HG02981 (cell line): Measurements from ENCODE around the gene CDH23.

Source experiments
- ATAC-seq: cut with Tn5 transposase; IDR thresholded peaks from one replicate; pipeline ENCODE4 v1.9.1; 2021; ENCODE audit warnings: mild to moderate bottlenecking, moderate library complexity; ENCODE audit not compliant: unreplicated experiment

CDH23 gene

DNA sequence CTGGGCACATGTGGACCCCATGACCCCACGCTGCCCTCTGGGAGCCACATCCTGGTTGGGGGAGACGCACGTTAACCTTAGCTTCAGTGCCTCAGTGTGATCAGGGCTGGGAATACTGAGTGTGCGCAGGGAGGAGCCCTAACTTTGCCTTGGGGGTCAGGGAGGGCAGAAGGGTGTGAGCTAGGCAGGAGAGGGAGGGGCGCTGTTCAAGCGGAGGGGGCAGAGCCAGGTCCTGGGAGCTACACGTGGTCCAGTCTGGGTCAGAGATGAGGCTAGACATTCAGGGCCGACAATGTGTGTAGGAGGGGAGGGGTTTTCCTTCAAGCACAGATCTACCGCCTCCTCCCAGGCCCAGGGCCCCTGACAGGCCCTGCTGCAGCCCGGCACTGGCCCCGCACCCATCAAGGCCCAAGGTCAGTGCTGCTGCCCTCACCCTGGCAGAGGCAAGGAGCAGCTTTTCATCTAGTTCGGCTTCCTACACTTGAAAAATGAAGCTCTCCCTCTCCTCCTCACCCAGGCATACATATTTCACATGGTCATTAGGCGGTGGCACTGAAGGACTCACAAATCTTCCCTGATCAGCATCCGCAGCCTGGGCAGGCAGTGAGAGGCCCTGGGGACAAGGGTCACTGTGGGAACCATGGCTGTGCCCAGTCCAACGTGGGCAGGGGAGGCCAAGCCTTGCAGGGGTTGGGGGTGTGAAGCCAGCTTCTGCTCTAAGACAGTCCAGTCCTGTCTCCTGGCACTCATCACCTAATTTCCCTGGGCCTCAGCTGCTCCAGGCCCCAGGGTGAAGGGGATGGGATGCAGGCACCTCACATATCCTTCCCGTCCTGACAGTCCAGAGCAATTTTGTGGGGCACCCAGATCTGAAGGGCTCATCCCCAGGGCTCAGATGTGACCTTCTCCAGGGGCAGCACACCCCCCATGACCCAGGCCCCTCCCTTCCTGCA is 275.6 kb downstream of the CDH23 start:
- ATAC-seq, result no peak

DNA sequence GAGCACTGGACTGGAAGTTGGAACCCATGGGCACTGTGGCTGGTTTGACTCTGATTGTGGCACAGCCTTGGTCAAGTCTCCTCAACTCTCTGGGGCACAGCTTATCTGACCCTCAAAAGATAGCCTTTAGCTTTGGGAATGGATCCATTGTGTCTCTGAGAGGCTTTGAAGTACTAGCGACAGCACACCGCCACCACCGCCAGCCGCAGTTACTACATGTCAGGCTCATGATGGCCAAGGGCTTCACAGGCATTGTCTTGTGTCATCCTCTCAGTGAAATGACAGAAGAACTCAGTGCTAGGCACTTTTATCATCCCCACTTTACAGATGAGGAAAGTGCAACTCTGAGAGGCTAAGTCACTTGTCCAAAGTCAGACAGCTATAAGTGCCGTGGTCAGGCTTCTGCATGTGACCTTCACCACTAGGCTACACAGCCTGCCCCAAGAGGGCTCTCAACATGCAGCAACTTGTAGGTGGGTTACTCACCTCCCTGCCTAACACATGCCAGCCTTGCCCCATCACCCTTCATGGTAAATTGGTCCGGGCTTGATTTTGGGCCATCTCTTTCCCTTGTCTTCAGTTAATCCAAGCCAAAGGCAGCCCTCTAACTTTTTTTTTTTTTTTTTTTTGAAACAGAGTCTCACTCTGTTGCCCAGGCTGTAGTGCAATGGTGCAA is 278.7 kb downstream of the CDH23 start:
- no peak for ATAC-seq

DNA sequence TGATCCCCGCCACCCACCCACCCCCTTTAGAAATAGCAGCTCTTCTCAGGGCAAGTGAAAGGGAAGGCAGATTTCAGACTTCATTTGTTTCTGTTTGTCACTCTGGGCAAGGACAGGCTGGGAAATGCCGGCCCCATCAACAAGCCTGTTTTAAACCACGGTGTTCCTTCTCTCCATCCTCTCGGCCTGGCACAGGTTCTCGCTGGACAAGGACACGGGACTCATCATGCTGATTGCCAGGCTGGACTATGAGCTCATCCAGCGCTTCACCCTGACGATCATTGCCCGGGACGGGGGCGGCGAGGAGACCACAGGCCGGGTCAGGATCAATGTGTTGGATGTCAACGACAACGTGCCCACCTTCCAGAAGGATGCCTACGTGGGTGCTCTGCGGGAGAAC is 280.5 kb downstream of the CDH23 start:
- ATAC-seq, result no peak

DNA sequence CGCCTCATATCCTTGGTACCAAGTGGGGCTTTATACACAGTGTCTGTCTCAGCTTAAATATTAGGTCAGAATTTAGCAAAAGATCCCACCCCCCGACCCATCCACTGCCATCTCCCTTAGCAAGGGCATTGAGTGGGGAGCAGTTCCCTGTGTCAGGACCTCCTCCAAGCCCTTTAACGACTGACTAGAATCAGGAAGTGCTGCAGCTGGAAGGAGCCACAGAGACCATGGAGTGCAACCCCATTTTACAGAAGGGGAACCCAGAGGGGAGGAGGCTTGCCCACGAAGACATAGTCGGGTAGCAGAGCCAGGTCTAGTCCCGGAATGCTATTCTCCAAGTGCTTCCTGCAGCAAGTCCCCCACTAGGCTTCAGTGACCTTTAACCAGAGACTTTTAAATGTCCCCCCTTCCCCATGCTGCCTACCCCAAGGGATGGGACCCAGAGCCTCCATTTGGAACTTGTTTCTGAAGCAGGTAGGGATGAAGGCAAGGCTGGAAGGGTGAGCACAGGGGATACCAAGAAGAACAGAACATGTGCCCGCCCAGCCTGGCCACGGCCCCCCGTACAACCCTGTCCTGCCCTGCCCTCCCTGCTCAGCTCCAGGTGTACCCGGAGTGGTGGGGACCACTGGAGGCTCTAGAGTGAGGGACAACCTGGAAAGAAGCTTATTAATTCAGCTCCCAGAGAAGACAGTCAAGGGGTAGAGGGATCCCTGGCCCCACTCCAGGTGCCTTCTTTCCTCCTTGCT is 281.5 kb downstream of the CDH23 start:
- ATAC-seq, result no peak

DNA sequence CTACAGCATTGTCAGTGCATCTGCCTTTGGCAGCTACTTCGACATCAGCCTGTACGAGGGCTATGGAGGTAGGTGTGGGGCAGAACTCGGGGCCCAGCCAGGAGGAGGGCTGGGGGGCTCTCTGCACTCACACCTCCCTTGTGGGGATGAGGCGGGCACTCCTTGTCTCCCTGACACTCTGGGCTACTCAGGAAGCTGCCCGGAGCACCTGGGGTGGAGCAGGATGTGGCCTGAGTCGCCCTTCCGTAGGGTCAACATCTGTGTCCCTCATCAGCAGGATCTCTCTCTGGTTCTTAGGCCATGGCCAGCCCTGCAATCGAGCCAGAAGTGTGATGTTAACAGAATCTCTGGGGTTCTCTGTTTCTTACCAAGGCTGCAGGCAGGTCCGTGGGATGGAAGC is 282.7 kb downstream of the CDH23 start:
- ATAC-seq, result no peak

DNA sequence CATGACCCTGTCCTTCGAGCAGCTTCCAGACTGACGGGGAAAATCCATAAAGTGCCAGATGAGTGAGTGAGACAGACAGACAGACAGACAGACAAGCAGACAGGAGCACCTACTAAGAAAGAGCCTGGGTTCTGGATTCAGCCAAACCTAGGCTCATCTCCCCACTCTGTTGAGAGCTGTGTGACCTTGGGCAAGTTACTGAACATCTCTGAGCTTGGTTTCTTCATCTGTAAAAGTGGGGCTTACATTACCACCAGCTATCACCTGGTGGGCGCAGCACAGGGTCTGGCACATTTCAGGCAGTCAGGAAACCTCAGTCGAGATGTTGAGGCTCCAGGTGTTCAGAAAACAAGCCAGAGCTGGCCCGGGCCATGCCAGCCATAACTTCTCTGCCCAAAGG is 285.3 kb downstream of the CDH23 start:
- ATAC-seq, result no peak

DNA sequence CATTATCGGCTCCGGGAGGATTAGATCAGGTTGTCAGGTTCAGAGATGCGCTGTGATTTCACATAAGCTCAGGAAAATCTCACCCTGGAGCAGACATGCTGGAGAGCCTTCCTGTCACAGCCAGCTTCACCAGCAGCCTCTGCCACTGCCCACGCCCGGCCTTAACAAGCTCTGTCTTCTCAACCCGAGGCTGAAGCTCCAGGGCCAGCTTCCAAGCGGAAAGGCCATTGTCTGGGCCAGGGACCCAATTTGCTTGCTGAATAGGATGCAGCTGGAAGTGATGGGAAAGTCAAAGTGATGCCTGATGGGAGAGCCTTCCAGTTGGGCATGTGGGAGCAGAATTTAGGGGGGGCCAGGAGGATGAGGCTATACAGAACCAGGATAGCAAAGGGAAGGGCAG is 286.6 kb downstream of the CDH23 start:
- no peak for ATAC-seq

DNA sequence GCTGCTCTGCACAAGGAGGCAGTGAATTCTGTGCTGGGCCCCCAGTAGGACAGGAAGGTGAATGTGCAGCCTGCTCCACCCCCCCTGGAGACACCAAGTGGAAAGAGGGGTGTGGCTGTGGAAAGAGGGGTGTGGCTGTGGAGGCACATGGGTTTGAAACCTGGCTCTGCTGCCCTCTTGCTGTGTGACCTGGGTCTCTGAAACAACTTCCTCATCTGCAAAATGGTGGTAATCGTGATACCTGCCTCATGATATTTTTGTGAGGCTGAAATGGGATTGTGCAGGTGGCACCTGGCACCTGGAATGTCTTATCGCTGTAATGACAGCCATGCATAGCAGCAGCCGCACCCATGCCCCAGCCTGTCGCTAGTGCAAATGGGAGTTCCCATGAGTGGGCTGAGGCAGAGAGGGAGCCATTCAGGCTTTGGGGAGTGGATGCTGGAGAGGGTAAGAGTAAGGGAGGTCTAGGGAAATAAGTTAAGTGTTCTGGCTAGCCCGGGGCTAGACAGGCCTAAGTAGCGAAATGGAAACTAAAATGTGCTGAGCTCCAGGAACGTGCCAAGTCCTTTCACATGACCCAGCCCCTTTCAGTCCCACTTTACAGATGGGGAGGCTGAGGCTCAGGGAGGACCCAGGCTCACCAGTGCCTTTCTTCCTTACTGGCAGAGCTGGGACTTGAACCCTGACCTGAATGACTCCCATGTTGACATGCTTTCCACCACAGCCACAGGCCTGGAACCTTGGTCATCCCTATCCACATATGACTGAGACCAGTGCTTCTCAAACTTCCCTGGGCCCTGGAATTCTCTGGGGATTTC is 287.8 kb downstream of the CDH23 start:
- ATAC-seq, result no peak

DNA sequence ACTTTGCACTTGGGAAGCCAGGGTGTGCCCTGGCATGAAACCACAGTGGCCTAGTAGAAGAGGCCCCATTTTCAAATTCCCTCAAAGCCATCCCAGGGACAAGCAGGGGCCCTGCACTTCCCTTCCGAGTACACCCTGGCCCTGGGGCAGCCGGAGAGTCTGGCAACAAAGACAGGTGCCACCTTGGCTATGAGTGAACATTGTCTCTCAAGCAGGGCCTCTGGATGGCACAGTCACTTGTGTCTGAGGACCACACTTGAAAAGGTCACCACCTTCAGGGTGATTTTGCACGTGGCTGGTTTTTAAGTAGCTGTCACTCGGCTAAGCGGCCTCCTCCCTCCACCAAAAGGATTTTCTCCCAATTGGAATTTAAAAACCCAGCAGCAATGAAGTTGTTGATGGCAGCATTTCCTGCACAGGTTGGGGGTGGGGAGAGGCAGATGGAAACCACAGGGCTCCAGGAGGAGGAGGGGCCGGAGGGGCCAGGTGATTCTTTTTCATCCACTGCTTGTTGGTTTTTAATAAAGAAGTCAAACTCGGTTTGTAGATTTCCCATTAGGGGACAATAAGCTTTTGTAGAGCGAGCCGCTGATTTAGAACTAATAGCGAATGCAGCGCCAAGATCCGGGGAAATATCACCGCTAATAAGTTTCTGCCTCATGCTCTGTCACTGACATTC is 289.0 kb downstream of the CDH23 start:
- ATAC-seq, result no peak

DNA sequence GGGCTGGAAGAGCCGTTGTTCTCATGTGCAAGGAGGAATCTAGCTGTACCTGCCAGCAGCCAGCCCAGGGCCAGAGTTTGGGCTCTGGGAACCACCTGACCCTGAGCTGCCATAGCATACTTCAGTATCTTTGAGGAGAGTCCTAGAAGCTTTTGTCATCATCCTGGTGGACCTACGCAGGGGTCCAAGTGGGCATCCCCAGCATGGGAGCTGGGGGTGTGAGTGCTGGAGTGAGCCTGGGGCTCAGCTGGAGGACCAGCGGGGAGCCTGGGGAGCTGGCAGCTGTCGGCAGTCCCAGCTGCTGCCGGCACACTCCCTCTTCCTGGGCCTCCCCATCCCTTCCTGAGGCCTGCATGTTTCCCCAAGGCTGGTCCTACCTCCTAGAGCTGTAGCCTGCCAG is 290.4 kb downstream of the CDH23 start:
- no peak for ATAC-seq

DNA sequence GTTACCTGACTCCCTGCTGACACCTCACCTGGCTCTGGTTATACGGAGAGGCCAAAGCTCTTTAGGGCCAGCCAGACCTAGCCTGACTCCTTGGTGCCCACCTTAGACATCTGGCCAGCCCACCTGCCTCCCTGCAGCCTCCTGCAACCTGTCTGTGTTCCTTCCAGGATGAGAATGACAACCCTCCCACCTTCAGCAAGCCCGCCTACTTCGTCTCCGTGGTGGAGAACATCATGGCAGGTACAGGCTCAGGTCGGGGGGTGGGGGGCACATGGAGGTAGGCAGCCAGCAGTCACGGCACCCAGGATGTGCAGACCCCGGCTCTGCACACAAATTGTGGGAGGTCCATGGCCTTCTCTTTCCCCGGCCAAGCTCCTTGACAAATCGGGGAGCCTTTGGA is 290.8 kb downstream of the CDH23 start:
- no peak for ATAC-seq

DNA sequence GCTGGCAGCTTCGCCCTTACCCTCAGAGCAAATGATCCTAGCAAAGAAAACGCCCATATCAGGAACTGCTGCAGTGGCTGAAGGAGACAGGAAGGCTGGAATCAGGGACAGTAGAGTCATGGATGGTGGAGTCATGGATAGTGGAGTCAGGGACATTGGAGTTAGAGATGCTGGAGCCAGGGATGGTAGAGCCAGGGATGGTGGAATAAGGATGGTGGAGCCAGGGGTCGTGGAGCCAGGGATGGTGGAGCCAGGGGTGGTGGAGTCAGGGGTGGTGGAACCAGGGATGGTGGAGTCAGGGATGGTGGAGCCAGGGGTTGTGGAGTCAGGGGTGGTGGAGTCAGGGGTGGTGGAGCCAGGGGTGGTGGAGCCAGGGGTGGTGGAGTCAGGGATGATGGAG is 291.5 kb downstream of the CDH23 start:
- ATAC-seq, result no peak

DNA sequence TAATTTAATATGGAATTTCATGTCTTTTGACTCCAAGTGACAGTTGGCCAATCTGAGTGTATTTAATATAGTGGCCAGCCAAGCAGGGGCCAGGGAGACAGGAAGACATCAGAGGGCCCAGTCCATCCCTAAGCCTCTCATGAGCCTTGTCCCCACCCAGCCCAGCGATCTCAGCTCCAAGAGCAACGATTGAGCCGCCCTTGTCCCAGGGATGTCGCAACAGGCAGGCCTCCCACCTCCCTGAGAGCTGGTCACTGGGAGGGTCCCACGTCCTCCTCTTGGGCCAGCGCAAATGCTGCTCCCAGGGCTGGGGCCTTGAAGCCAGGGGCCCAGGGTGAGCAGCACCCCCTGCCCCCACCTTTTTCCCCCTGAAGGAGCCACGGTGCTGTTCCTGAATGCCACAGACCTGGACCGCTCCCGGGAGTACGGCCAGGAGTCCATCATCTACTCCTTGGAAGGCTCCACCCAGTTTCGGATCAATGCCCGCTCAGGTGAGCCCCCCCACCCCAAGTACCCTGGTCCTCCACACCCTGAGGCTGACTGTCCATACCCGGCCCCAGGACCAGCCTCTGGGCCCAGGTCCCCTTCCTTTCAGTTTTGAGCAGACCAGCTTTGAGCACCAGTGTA is 293.5 kb downstream of the CDH23 start:
- no peak for ATAC-seq

DNA sequence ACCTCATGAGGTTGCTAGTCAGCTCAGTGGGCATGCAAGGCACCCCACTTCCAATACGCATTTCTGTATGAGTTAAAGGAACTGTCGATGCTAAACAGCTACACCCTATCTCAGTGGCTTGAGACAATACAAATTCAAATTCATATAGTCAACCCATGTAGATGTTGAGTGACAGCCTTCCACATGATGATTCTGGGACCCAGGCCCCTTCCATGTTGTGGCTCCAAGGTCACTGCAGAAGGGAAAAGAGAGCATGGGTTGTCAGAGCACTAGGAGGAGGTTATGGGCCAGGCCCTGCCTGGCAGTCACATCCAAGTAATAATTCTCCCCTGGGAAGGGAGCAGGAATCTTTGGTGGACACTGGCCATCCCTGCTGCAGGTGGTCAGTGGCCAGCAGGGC is 294.7 kb downstream of the CDH23 start:
- no peak for ATAC-seq

DNA sequence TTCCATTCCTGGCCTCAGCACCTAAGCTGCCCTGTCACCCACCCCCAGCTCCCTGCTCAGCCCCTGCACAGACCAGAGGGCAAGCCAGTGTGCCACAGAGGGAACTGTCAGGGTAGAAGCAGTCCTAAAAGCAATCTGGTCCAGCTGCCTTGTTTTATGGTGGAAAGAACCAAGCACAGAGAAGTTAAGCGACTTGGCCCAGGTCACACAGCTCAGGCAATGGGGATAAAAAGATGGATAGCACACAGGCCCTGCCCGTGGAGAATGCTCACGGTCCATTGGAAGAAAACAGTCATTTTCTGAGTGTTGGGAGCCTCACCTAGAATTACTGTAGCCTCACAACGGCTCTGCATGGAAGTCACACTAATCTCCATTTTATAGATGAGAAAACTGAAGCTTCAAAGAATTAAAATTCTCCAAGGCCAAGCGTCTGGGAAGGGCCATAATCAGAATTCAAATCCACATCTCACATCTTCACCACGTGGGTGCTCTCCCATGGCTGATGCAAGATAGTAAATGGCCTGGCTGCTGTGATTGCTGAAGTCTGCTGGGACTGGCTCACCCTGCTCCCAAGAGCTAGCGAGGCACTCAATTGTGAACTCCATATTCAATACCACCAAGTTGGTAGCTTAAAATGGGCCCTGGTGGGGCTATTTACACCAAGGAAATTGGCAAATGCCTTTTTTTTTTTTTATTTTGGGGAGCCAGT is 296.0 kb downstream of the CDH23 start:
- no peak for ATAC-seq

DNA sequence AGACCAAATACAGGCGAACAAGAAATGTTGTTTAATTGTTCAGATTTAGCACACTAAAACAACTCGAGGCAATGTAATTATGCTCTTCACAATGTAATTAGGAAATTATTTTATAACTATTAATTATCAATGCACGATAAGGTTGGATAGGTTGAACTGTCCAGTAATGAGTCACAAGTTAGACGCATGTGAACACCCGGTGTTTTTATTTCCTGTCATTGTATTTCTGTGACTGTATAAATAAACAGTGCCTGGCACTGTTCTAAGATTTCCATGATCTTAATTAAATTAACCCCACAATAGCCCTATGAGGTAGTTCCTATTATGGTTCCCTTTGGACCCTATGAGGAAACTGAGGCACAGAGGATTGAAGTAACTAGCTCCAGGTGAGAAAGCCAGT is 296.7 kb downstream of the CDH23 start:
- ATAC-seq, result no peak

DNA sequence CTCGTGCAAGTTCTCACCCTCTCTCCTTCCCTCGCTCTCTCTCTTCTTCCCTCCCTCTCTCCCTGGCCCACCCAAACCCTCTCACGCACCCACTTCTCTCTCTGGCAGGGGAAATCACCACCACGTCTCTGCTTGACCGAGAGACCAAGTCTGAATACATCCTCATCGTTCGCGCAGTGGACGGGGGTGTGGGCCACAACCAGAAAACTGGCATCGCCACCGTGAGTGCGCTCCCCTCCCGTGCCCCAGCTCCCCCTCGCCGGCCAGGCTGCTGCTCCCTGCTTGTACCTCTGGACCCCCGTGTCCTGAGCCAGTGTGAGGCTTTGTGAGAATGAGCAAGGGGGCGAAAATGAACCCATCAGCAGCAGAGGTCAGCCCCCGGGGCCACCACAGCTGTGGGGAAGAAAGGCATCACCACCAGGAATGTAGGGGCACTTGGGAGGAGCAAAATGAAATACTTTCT is 297.4 kb downstream of the CDH23 start:
- no peak for ATAC-seq

DNA sequence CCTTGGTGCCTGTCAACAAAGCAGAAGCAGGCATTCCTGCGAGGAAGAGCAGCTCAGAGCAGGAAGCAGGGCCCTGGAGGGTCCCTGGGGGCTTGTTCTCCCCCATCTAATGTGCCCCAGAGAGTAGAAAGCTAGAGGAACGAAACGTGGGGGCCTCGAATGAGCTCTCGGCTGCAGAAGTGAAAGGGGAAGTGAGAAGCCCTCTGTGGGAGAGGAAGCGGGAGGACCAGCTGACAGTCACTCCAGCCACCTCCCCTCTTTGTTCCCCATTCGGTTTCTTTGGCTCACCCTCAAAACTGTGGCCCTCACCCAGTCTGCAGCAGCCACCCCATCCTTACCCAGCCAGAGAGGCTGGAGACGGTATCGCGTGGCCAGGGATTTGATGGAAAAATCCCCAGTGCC is 297.8 kb downstream of the CDH23 start:
- peak; percentile 80 for ATAC-seq
